Trophoblast cell (in vitro differentiated cells and primary cell): Measurements from ENCODE around the gene MUS81.
A peak's percentile ranks its signal among the peaks of the same experiment; 100 is the strongest.

ENCODE experiments used
- DNase-seq, 2 donors: peaks; one replicate each; pipeline ENCODE4 v3.0.0-alpha.2; 2016
- H2AFZ ChIP-seq: 2 replicates; pipeline ENCODE4 v1.6.1; 2013; ENCODE audit warnings: low read length, moderate library complexity, mild to moderate bottlenecking; ENCODE audit not compliant: insufficient read depth, poor library complexity
- H2AK5ac ChIP-seq: 2 replicates; pipeline ENCODE4 v1.6.1; 2013; ENCODE audit warnings: mild to moderate bottlenecking, low read length
- H2BK120ac ChIP-seq: 2 replicates; pipeline ENCODE4 v1.6.1; 2013; ENCODE audit warnings: low read length, mild to moderate bottlenecking, moderate library complexity; ENCODE audit not compliant: insufficient read depth, poor library complexity
- H2BK12ac ChIP-seq: 2 replicates; pipeline ENCODE4 v1.6.1; 2013; ENCODE audit warnings: mild to moderate bottlenecking, low read length, moderate library complexity
- H2BK5ac ChIP-seq: 2 replicates; pipeline ENCODE4 v1.6.1; 2013; ENCODE audit warnings: low read length, low read depth, moderate library complexity, mild to moderate bottlenecking; ENCODE audit not compliant: poor library complexity
- H3K14ac ChIP-seq: 2 replicates; pipeline ENCODE4 v1.6.1; 2013; ENCODE audit warnings: mild to moderate bottlenecking, low read length
- H3K18ac ChIP-seq: 2 replicates; pipeline ENCODE4 v1.6.1; 2013; ENCODE audit warnings: mild to moderate bottlenecking, low read length
- H3K23ac ChIP-seq: 2 replicates; pipeline ENCODE4 v1.6.1; 2013; ENCODE audit warnings: low read length
- H3K27ac ChIP-seq: 2 replicates; pipeline ENCODE4 v1.5.1; 2013; ENCODE audit warnings: low read depth, mild to moderate bottlenecking, inconsistent platforms, low read length, moderate library complexity
- H3K27me3 ChIP-seq: 2 replicates; pipeline ENCODE4 v1.6.1; 2013; ENCODE audit warnings: inconsistent platforms, mild to moderate bottlenecking, low read length, moderate library complexity; ENCODE audit not compliant: insufficient read depth
- H3K36me3 ChIP-seq, 2 experiments: 1 replicate in 1 of 2; 2 replicates in 1 of 2; pipeline ENCODE4 v1.6.1; 2013; ENCODE audit warnings: low read length in 2 of 2, mild to moderate bottlenecking in 2 of 2, moderate library complexity in 1 of 2; ENCODE audit not compliant: insufficient read depth in 2 of 2, control insufficient read depth in 1 of 2
- H3K4ac ChIP-seq: 2 replicates; pipeline ENCODE4 v1.6.1; 2013; ENCODE audit warnings: low read depth, mild to moderate bottlenecking, low read length, moderate library complexity
- H3K4me1 ChIP-seq, 2 experiments: 1 replicate in 1 of 2; 2 replicates in 1 of 2; pipeline ENCODE4 v1.6.1; 2013; ENCODE audit warnings: low read length in 2 of 2, mild to moderate bottlenecking in 2 of 2, moderate library complexity in 1 of 2; ENCODE audit not compliant: insufficient read depth in 2 of 2, control insufficient read depth in 1 of 2
- H3K4me2 ChIP-seq: 2 replicates; pipeline ENCODE4 v1.6.1; 2013; ENCODE audit warnings: inconsistent platforms, mild to moderate bottlenecking, low read length, moderate library complexity
- H3K4me3 ChIP-seq: 2 replicates; pipeline ENCODE4 v1.5.1; 2013; ENCODE audit warnings: mild to moderate bottlenecking, low read depth, low read length, inconsistent platforms
- H3K79me1 ChIP-seq: one replicate; pipeline ENCODE4 v1.6.1; 2013; ENCODE audit warnings: low read length
- H3K79me2 ChIP-seq: 2 replicates; pipeline ENCODE4 v1.6.1; 2013; ENCODE audit warnings: low read length, mild to moderate bottlenecking; ENCODE audit not compliant: control insufficient read depth, insufficient read depth, poor library complexity
- H3K9ac ChIP-seq: 2 replicates; pipeline ENCODE4 v1.6.1; 2013; ENCODE audit warnings: mild to moderate bottlenecking, low read length
- H3K9me3 ChIP-seq: 2 replicates; pipeline ENCODE4 v1.6.1; 2013; ENCODE audit warnings: low read depth, mild to moderate bottlenecking, control low read depth, inconsistent platforms, low read length; ENCODE audit not compliant: insufficient read depth
- H4K12ac ChIP-seq: 2 replicates; pipeline ENCODE4 v1.6.1; 2013; ENCODE audit warnings: low read depth, mild to moderate bottlenecking, low read length, moderate library complexity
- H4K8ac ChIP-seq: 2 replicates; pipeline ENCODE4 v1.6.1; 2013; ENCODE audit warnings: low read depth, mild to moderate bottlenecking, low read length, moderate library complexity
- H4K91ac ChIP-seq: one replicate; pipeline ENCODE4 v1.6.1; 2013; ENCODE audit warnings: low read depth, mild to moderate bottlenecking, low read length, moderate library complexity
- whole genome bisulfite sequencing: extraction: QIAGEN DNeasy Blood & Tissue Kit; methylation state at CpG from one replicate; pipeline ENCODE4 v1.1.7; 2013; ENCODE audit warnings: missing lambda C conversion rate; ENCODE audit not compliant: insufficient read length, insufficient coverage; ENCODE audit errors: extremely low coverage; 5-methylcytosine and 5-hydroxymethylcytosine counted together

Gene MUS81

GRCh38 chr11:65861165-65861505, 902 bp downstream of the MUS81 start:
- peaks cover 33% of the 10 kb centered on the region for H3K79me2 ChIP-seq
- H2AFZ ChIP-seq = peak overlapping the region; percentile 58
- H4K8ac ChIP-seq = peak overlapping the region; percentile 90
- H2BK12ac ChIP-seq = peak overlapping the region; percentile 7
- no peak for DNase-seq
- H2BK120ac ChIP-seq = peak overlapping the region; percentile 85
- peaks cover 30% of the 10 kb centered on the region for H3K79me1 ChIP-seq
- H4K91ac ChIP-seq = peak overlapping the region; percentile 90
- peak overlapping the region; percentile 93 for H3K4me3 ChIP-seq
- no peaks in the 10 kb centered on the region for H3K27me3 ChIP-seq
- H2AK5ac ChIP-seq = peak overlapping the region; percentile 91
- H3K9ac ChIP-seq = peak overlapping the region; percentile 95
- H3K14ac ChIP-seq = peak overlapping the region; percentile 91
- WGBS = no CpG with 5 or more reads among the region's 14 CpGs
- H3K27ac ChIP-seq = peak overlapping the region; percentile 91
- H3K4me2 ChIP-seq = peak overlapping the region; percentile 83
- peak overlapping the region; percentile 59 for H2BK5ac ChIP-seq
- peaks cover 52 to 53% of the 10 kb centered on the region in 2 experiments for H3K36me3 ChIP-seq
- H4K12ac ChIP-seq = peak overlapping the region; percentile 86
- H3K9me3 ChIP-seq = no peaks in the 10 kb centered on the region
- H3K4ac ChIP-seq = peak overlapping the region; percentile 90
- peak overlapping the region; percentile 84 for H3K18ac ChIP-seq
- H3K4me1 ChIP-seq = peaks cover 14 to 15% of the 10 kb centered on the region in 2 experiments
- H3K23ac ChIP-seq = no peak overlapping the region

- Histone ChIP-seq H3K79me2 (peaks cover 27% of the 10 kb centered on the region), H3K27ac (no peak overlapping the region), H4K8ac (no peak overlapping the region), H3K14ac (no peak overlapping the region), H2BK12ac (no peak overlapping the region), H3K9me3 (no peaks in the 10 kb centered on the region), H4K91ac (no peak overlapping the region), H3K4me1 (peaks cover 10 to 11% of the 10 kb centered on the region in 2 experiments), H3K4me3 (peak overlapping the region; percentile 93), H3K9ac (peak overlapping the region; percentile 95), H2AK5ac (no peak overlapping the region), H4K12ac (no peak overlapping the region), H3K4me2 (peak overlapping the region; percentile 83), H3K18ac (no peak overlapping the region), H2BK5ac (no peak overlapping the region), H3K27me3 (no peaks in the 10 kb centered on the region), H3K4ac (peak overlapping the region; percentile 90), H2AFZ (no peak overlapping the region), H2BK120ac (no peak overlapping the region), H3K79me1 (peaks cover 30% of the 10 kb centered on the region), H3K36me3 (peaks cover 51 to 52% of the 10 kb centered on the region in 2 experiments), H3K23ac (no peak overlapping the region)
- WGBS = no CpG with 5 or more reads among the region's 13 CpGs
- no peak for DNase-seq
These were observed 1.4 kb downstream of the MUS81 start for GRCh38 chr11:65861533-65862183.

GRCh38 chr11:65862191-65862735, 2.0 kb downstream of the MUS81 start:
- no peak overlapping the region for H3K27ac ChIP-seq
- H3K4me2 ChIP-seq = peak overlapping the region; percentile 83
- no peak overlapping the region for H3K23ac ChIP-seq
- H3K36me3 ChIP-seq = peaks cover 54 to 56% of the 10 kb centered on the region in 2 experiments
- no peak overlapping the region for H2BK5ac ChIP-seq
- no peaks in the 10 kb centered on the region for H3K9me3 ChIP-seq
- H3K4me1 ChIP-seq = peaks cover 10 to 11% of the 10 kb centered on the region in 2 experiments
- H4K12ac ChIP-seq = no peak overlapping the region
- H3K79me1 ChIP-seq = peaks cover 26% of the 10 kb centered on the region
- no peaks in the 10 kb centered on the region for H3K27me3 ChIP-seq
- no peak overlapping the region for H3K18ac ChIP-seq
- H3K9ac ChIP-seq = no peak overlapping the region
- H4K8ac ChIP-seq = no peak overlapping the region
- no peak overlapping the region for H2BK12ac ChIP-seq
- H2AK5ac ChIP-seq = no peak overlapping the region
- no peak overlapping the region for H2AFZ ChIP-seq
- no peak for DNase-seq
- no CpG with 5 or more reads among the region's 5 CpGs for WGBS
- peak overlapping the region; percentile 5 for H3K4ac ChIP-seq
- no peak overlapping the region for H4K91ac ChIP-seq
- H3K4me3 ChIP-seq = no peak overlapping the region
- H3K14ac ChIP-seq = no peak overlapping the region
- H2BK120ac ChIP-seq = no peak overlapping the region
- peaks cover 21% of the 10 kb centered on the region for H3K79me2 ChIP-seq

GRCh38 chr11:65862941-65863888, 3.0 kb downstream of the MUS81 start:
- Histone ChIP-seq H3K4me3 (no peak overlapping the region), H2BK120ac (no peak overlapping the region), H3K4ac (no peak overlapping the region), H3K79me1 (peaks cover 19% of the 10 kb centered on the region), H2AFZ (no peak overlapping the region), H3K9ac (no peak overlapping the region), H3K18ac (no peak overlapping the region), H2AK5ac (no peak overlapping the region), H4K8ac (no peak overlapping the region), H3K4me1 (peaks cover 12 to 14% of the 10 kb centered on the region in 2 experiments), H3K4me2 (no peak overlapping the region), H3K27me3 (no peaks in the 10 kb centered on the region), H4K91ac (no peak overlapping the region), H2BK5ac (no peak overlapping the region), H3K36me3 (peaks cover 61 to 63% of the 10 kb centered on the region in 2 experiments), H2BK12ac (no peak overlapping the region), H3K14ac (no peak overlapping the region), H3K79me2 (peaks cover 14% of the 10 kb centered on the region), H3K27ac (no peak overlapping the region), H3K9me3 (no peaks in the 10 kb centered on the region), H3K23ac (no peak overlapping the region), H4K12ac (no peak overlapping the region)
- no peak for DNase-seq
- WGBS = no CpG with 5 or more reads among the region's 24 CpGs
